Measurements from ENCODE around the gene COL26A1. TPM values are rescaled to one million over a fixed set of nuclear protein-coding genes. Genes with fewer than 3 reads are reported as not detected.

Gene COL26A1
- polyA plus RNA-seq, 1 donor (not counting 4 experiments of a cell fraction or from before 2014, with no cell fraction given) = not detected

GRCh38 chr7:101532400-101533102 lies 169.9 kb downstream of the COL26A1 start:
- Histone ChIP-seq H3K36me3 (ENCODE audit: control insufficient read depth in 2 of 2, extremely low read depth in 1 of 2, insufficient read depth in 2 of 2, low read length in 2 of 2) (no peaks in the 10 kb centered on the region), H3K9ac (ENCODE audit: control insufficient read depth, extremely low read depth, insufficient read depth, low read length) (no peak overlapping the region), H3K27ac (ENCODE audit: control insufficient read depth, insufficient read depth, low read length) (no peak overlapping the region), H3K9me1 (ENCODE audit: control insufficient read depth, extremely low read depth, insufficient read depth, low read length) (no peaks in the 10 kb centered on the region), H4K20me1 (ENCODE audit: control insufficient read depth, extremely low read depth, insufficient read depth, low read length) (no peaks in the 10 kb centered on the region), H3K9me3 (ENCODE audit: control insufficient read depth, low read depth, low read length) (peaks cover 2% of the 10 kb centered on the region), H3K4me3 (ENCODE audit: control insufficient read depth in 2 of 3, extremely low read depth in 1 of 3, insufficient read depth in 2 of 3, low read depth in 1 of 3, low read length in 3 of 3) (no peak overlapping the region), H3K27me3 (ENCODE audit: control insufficient read depth, extremely low read depth, insufficient read depth, low read length) (peaks cover 4% of the 10 kb centered on the region), H3K4me2 (ENCODE audit: control insufficient read depth, extremely low read depth, insufficient read depth, low read depth, low read length) (no peak overlapping the region), H2AFZ (ENCODE audit: control insufficient read depth, low read length) (no peak overlapping the region), H3K4me1 (ENCODE audit: control insufficient read depth, extremely low read depth, insufficient read depth, low read length) (no peaks in the 10 kb centered on the region), H3K79me2 (ENCODE audit: control insufficient read depth, insufficient read depth, low read length) (no peaks in the 10 kb centered on the region)
- dilution Hi-C loops (cut with MboI; ENCODE audit: extremely low pct_ligation_motif_present, low sequenced_read_pairs) = no loop called here
- TF ChIP-seq EZH2 (IDR thresholded peaks at IDR 0.05; ENCODE audit: low read length) = no peak
- no peak for TF ChIP-seq CTCF (optimal IDR thresholded peaks at IDR 0.05 in 1 of 3, IDR thresholded peaks at IDR 0.05 in 1 of 3, conservative IDR thresholded peaks at IDR 0.05 in 1 of 3; ENCODE audit: extremely low read depth in 1 of 3, insufficient read depth in 2 of 3, low read length in 3 of 3)
- DNase-seq (ENCODE audit: low read depth, low spot score) = no peak
- FAIRE-seq = no peak

GRCh38 chr7:101533103-101533465 lies 170.4 kb downstream of the COL26A1 start:
- TF ChIP-seq EZH2 (IDR thresholded peaks at IDR 0.05; ENCODE audit: low read length) (no peak), CTCF (optimal IDR thresholded peaks at IDR 0.05 in 1 of 3, IDR thresholded peaks at IDR 0.05 in 1 of 3, conservative IDR thresholded peaks at IDR 0.05 in 1 of 3; ENCODE audit: extremely low read depth in 1 of 3, insufficient read depth in 2 of 3, low read length in 3 of 3) (no peak)
- no peak overlapping the region for H2AFZ ChIP-seq (ENCODE audit: control insufficient read depth, low read length)
- DNase-seq (ENCODE audit: low read depth, low spot score) = no peak
- H3K4me3 ChIP-seq (ENCODE audit: control insufficient read depth in 2 of 3, extremely low read depth in 1 of 3, insufficient read depth in 2 of 3, low read depth in 1 of 3, low read length in 3 of 3) = no peak overlapping the region
- no peaks in the 10 kb centered on the region for H3K36me3 ChIP-seq (ENCODE audit: control insufficient read depth in 2 of 2, extremely low read depth in 1 of 2, insufficient read depth in 2 of 2, low read length in 2 of 2)
- H3K9me3 ChIP-seq (ENCODE audit: control insufficient read depth, low read depth, low read length) = peaks cover 2% of the 10 kb centered on the region
- H3K4me2 ChIP-seq (ENCODE audit: control insufficient read depth, extremely low read depth, insufficient read depth, low read depth, low read length) = no peak overlapping the region
- dilution Hi-C loops (cut with MboI; ENCODE audit: extremely low pct_ligation_motif_present, low sequenced_read_pairs) = no loop called here
- no peaks in the 10 kb centered on the region for H3K79me2 ChIP-seq (ENCODE audit: control insufficient read depth, insufficient read depth, low read length)
- H3K9ac ChIP-seq (ENCODE audit: control insufficient read depth, extremely low read depth, insufficient read depth, low read length) = no peak overlapping the region
- no peaks in the 10 kb centered on the region for H3K4me1 ChIP-seq (ENCODE audit: control insufficient read depth, extremely low read depth, insufficient read depth, low read length)
- H3K27me3 ChIP-seq (ENCODE audit: control insufficient read depth, extremely low read depth, insufficient read depth, low read length) = peaks cover 4% of the 10 kb centered on the region
- FAIRE-seq = no peak
- no peaks in the 10 kb centered on the region for H3K9me1 ChIP-seq (ENCODE audit: control insufficient read depth, extremely low read depth, insufficient read depth, low read length)
- H3K27ac ChIP-seq (ENCODE audit: control insufficient read depth, insufficient read depth, low read length) = no peak overlapping the region
- no peaks in the 10 kb centered on the region for H4K20me1 ChIP-seq (ENCODE audit: control insufficient read depth, extremely low read depth, insufficient read depth, low read length)

Measured in keratinocyte (primary cell).